C4-2B (cell line): ENCODE measurements around the gene PGGHG.
"Not testable (repeated sequence)": the region's sequence is repeated elsewhere in the genome, so short reads cannot be mapped to it uniquely, and the experiment has no call there.

Experiments
- H3K27ac ChIP-seq: fragments of 450-650 bp; 2 replicates; pipeline ENCODE4 v1.5.1; 2017
- ZFX ChIP-seq: fragments of 450-650 bp; IDR thresholded peaks from 2 replicates; pipeline ENCODE4 v1.6.1; 2017
- TF ChIP-seq, protein P1 (sequence below): fragments of 450-650 bp; conservative IDR thresholded peaks from 2 replicates; pipeline ENCODE4 v1.5.1; 2017; ENCODE audit warnings: mild to moderate bottlenecking

The PGGHG gene

DNA sequence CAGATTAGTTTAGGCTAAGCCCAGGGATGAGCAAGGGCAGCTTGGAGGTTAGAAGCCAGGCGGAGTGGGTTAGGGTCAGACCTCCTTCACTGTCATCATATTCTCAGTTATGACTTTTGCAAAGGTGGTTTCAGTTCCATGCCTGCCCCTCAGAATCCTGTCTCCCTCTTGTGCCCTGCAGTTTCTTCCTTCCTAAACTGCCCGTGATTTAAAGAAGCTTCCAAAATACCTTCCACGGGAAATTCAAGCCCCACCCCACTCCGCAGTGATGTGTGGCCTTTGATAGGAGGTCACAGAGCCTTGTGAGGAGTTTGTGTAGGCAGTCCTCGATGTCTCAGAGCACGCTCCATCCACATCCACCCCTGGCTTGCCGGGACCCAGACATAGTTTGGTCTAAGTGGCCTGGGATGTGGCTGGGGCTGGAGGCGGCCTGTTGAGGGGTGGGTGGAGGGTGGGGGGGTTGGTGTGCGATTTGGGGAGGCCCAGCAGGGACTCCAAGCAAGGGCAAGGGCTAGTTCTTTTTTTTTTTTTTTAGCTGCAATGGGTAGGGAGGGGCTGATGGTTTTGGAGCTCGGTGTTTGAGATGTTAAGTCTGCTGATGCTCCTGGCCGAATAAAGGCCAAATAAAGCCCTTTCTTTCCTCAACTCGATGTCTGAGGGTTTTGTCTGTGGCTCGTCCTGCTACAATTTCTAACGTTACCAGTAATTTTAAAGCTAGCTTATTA is 23.3 kb downstream of the PGGHG start:
- H3K27ac ChIP-seq: no peak overlapping the region
- no peak for TF ChIP-seq ZFX
- TF ChIP-seq, protein P1, sequence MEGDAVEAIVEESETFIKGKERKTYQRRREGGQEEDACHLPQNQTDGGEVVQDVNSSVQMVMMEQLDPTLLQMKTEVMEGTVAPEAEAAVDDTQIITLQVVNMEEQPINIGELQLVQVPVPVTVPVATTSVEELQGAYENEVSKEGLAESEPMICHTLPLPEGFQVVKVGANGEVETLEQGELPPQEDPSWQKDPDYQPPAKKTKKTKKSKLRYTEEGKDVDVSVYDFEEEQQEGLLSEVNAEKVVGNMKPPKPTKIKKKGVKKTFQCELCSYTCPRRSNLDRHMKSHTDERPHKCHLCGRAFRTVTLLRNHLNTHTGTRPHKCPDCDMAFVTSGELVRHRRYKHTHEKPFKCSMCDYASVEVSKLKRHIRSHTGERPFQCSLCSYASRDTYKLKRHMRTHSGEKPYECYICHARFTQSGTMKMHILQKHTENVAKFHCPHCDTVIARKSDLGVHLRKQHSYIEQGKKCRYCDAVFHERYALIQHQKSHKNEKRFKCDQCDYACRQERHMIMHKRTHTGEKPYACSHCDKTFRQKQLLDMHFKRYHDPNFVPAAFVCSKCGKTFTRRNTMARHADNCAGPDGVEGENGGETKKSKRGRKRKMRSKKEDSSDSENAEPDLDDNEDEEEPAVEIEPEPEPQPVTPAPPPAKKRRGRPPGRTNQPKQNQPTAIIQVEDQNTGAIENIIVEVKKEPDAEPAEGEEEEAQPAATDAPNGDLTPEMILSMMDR: no peak

DNA sequence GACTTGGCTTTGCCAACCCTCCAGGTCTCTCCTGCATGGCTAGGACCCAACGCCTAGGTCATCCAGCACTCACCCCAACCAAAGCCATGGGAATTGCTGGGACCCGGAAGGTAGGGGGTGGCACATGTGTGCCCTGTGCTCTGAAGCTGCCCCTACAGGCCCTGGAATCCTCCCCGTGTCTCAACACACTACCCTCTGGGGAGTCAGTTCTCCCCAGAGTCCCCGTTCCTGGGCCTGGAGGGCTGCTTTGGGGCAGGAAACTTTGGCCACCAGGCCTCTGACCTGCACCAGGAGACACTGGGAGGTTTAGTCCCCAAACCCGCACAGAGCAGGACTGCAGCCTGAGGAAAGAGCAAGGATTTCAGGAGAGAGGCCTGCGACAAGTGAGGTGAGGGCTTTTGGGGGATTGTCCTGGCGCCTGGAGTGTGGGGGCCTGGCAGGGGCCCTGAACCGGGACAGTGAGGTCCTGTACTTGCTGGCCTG is 24.4 kb downstream of the PGGHG start:
- peak overlapping the region; percentile 44 for H3K27ac ChIP-seq
- TF ChIP-seq, protein P1: no peak
- TF ChIP-seq ZFX: no peak; the same call in 1 of the 2 replicates

DNA sequence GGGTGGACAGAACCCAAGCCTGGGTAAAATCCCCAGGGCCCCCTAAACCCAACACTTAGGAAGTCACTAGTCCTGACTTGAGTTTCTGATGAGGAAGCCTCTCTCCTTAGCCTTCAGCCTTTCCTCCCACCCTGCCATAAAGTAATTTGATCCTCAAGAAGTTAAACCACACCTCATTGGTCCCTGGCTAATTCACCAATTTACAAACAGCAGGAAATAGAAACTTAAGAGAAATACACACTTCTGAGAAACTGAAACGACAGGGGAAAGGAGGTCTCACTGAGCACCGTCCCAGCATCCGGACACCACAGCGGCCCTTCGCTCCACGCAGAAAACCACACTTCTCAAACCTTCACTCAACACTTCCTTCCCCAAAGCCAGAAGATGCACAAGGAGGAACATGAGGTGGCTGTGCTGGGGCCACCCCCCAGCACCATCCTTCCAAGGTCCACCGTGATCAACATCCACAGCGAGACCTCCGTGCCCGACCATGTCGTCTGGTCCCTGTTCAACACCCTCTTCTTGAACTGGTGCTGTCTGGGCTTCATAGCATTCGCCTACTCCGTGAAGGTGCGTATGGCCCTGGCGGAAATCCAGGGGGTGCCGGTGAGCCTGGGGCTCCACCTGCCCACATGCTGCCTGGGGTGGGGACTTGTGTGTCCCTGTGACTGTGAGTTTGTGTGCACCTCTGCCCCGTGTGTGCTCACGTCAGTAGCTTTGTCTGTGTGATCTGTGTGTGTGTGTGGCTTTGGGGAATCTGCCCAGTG is 25.0 kb downstream of the PGGHG start, which contains the start of gene IFITM1:
Gene IFITM1, plus strand, starts transcription at position 254 of the 767 bp plus-strand sequence. Its CDS starts 131 bp downstream, at position 385.
- no peak for TF ChIP-seq ZFX
- TF ChIP-seq, protein P1: no peak

DNA sequence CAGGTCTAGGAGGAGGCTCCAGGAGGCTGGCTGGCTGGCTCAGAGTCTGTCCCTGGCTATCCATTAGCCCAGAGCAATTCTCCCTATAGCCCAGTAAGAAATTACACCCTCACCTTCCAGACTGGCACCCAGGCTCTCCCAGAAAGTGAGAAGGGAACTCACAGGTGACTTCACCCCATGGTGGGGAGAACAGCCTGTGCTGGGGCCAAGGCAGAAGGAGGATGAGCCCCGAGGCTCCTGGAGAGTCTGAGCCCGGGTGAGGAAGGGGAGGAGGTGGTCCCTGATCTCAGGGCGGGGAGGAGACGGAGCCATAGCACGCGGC is 25.6 kb downstream of the PGGHG start:
- H3K27ac ChIP-seq: not testable (repeated sequence)

More for the DNA sequence above, 25.0 kb downstream of the PGGHG start, which contains the start of gene IFITM1:
- peak within 1 kb of the TSS; percentile 44 for H3K27ac ChIP-seq

GRCh38 chr11:315051-315481 is 26.1 kb downstream of the PGGHG start:
- TF ChIP-seq, protein P1: no peak
- TF ChIP-seq ZFX: no peak
- H3K27ac ChIP-seq: no peak overlapping the region

DNA sequence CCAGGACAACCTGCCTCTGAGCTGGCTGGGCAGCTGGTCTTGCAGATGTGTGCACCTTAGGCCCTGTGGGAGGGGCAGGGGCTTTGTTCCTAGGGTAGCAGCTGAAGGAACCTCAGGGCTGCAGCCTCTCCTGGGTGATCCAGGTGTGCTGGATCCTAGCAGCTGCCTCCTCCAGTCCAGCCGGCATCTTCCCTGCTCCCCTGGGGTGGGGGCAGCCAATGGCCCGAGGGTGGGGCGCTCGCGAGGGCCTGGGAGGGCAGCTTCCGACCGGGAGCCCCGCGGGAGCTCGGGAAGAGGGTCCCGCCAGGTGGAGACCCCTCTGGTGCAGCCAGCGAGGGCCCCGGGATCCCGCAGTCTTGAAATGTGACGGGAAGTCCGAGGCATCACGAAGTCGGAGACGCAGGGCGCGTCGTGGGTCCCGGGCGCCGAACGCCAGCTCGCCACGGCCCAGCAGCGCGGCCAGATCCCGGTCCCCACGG is 26.6 kb downstream of the PGGHG start:
- TF ChIP-seq, protein P1: no peak
- no peak for TF ChIP-seq ZFX
- no peak overlapping the region for H3K27ac ChIP-seq

DNA sequence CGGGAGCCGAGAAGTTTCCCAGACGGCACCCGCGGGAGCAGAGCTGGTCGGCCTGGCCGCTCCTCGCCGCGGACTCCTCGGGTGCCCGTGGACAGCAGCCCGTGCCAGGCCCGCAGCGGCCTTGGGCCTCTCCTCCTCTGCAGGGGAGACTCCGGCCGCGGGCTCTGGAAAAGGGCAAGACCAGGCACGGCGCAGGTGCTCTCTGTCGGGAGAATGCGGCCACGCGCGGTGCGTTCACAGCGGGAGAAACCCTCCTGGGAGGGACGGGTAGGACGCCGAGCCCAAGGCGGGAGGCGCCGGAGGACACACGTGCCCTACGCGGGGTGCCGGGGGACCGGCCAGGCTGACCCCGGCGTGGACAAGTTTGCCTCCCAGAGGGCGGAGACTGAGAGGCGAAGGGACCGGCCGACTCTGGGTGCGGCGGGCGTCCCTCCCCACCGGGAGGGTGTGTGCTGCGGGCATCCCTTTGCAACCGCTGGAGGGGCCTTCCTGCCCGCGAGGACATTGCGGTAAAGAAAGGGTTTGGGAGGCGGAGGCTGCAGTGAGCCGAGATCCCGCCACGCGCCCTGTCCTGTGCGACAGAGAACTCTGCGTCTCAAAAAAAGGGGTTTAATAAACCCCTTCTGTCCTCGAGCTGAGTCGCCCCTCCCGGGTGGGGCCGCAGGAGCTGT is 27.2 kb downstream of the PGGHG start:
- no peak for TF ChIP-seq ZFX
- TF ChIP-seq, protein P1: no peak
- no peak overlapping the region for H3K27ac ChIP-seq
